AG04450 (cell line): ENCODE results near the gene MPHOSPH10. TPM values are rescaled to one million over a fixed set of nuclear protein-coding genes. Genes with fewer than 3 reads are reported as not detected.
"Not testable (repeated sequence)": the region's sequence is repeated elsewhere in the genome, so short reads cannot be mapped to it uniquely, and the experiment has no call there.

ENCODE experiments used
- CTCF ChIA-PET: fragments of 300-600, 350-600 bp; formaldehyde crosslinking; extraction: SDS; loops from one replicate; lab custom pipeline; 2022; ENCODE audit warnings: antibody characterized with exemption, inconsistent platforms; lab: Charles Lee
- POLR2A ChIA-PET: fragments of 350-600 bp; formaldehyde crosslinking; extraction: SDS; loops from one replicate; lab custom pipeline; 2021; ENCODE audit warnings: antibody characterized with exemption, inconsistent platforms; lab: Yijun Ruan, JAX
- DNase-seq: peaks from one replicate; pipeline ENCODE4 v3.0.0-alpha.2; 2011; ENCODE audit warnings: low read depth, low spot score
- H3K27ac ChIP-seq: one replicate; pipeline ENCODE4 v1.5.1; 2012; ENCODE audit warnings: low read depth, low read length, control low read depth
- H3K27me3 ChIP-seq: one replicate; pipeline ENCODE4 v1.6.0; 2012; ENCODE audit warnings: low read length; ENCODE audit not compliant: control insufficient read depth, insufficient read depth
- H3K4me3 ChIP-seq: 2 replicates; pipeline ENCODE4 v1.5.1; 2011; ENCODE audit warnings: mild to moderate bottlenecking, low read depth, low read length, control low read depth
- H3K9me3 ChIP-seq: 2 replicates; pipeline ENCODE4 v1.5.1; 2012; ENCODE audit warnings: low read length; ENCODE audit not compliant: control insufficient read depth, insufficient read depth
- CTCF ChIP-seq: IDR thresholded peaks from 2 replicates; pipeline ENCODE4 v1.5.1; 2011; ENCODE audit warnings: low read depth, low read length, control low read depth, inconsistent platforms
- polyA plus RNA-seq: library from polyadenylated mRNA; depleted of rRNA; stranded (reverse); fragments of >200 nt; gene quantifications from 2 replicates; pipeline ENCODE4 v1.2.3, GENCODE V29; 2011

The MPHOSPH10 gene
- polyA plus RNA-seq, 1 experiment, result 23.3 TPM

- H3K27ac ChIP-seq, DNase-seq, H3K27me3 ChIP-seq, CTCF ChIA-PET, H3K4me3 ChIP-seq, H3K9me3 ChIP-seq: not testable (repeated sequence)
- POLR2A ChIA-PET, result interaction anchor here (1.8 kb wide), 1 partner anchor 24 kb away, joined by 4 read pairs; the partner anchor contains the start of gene NAGK
Measured at GRCh38 chr2:71092491-71093260, 37.8 kb upstream of the MPHOSPH10 start.

- Histone ChIP-seq H3K27ac (no peak overlapping the region), H3K4me3 (no peak overlapping the region), H3K9me3 (peaks cover 12% of the 10 kb centered on the region), H3K27me3 (no peaks in the 10 kb centered on the region)
- TF ChIP-seq CTCF, result peak; percentile 82
- CTCF ChIA-PET, result interaction anchor here (0.6 to 3.1 kb wide), 25 partner anchors 9 to 446 kb away, joined by 3 to 41 read pairs (median 6); partner anchors contain the start of genes MCEE, MPHOSPH10, NAGK and ZNF638
- POLR2A ChIA-PET, result interaction anchor here (2.2 kb wide), 1 partner anchor 32 kb away, joined by 9 read pairs; the partner anchor contains the start of gene NAGK
- peak; percentile 30 for DNase-seq
Measured at GRCh38 chr2:71100195-71100964, 30.1 kb upstream of the MPHOSPH10 start.

- Histone ChIP-seq H3K27me3 (no peaks in the 10 kb centered on the region), H3K9me3 (peaks cover 14% of the 10 kb centered on the region), H3K4me3 (no peak overlapping the region), H3K27ac (peak overlapping the region; percentile 57)
- peak; percentile 73 for DNase-seq
- POLR2A ChIA-PET, result interaction anchor here (1.4 to 2.2 kb wide), 3 partner anchors 28 to 34 kb away, joined by 4 to 9 read pairs (median 4); partner anchors contain the start of genes MCEE and NAGK
- CTCF ChIA-PET, result interaction anchor here (0.8 to 2.5 kb wide), 5 partner anchors 27 to 445 kb away, joined by 3 to 20 read pairs (median 6); partner anchors contain the start of gene NAGK
- TF ChIP-seq CTCF, result no peak
Measured at GRCh38 chr2:71101656-71102055, 28.8 kb upstream of the MPHOSPH10 start.

DNA sequence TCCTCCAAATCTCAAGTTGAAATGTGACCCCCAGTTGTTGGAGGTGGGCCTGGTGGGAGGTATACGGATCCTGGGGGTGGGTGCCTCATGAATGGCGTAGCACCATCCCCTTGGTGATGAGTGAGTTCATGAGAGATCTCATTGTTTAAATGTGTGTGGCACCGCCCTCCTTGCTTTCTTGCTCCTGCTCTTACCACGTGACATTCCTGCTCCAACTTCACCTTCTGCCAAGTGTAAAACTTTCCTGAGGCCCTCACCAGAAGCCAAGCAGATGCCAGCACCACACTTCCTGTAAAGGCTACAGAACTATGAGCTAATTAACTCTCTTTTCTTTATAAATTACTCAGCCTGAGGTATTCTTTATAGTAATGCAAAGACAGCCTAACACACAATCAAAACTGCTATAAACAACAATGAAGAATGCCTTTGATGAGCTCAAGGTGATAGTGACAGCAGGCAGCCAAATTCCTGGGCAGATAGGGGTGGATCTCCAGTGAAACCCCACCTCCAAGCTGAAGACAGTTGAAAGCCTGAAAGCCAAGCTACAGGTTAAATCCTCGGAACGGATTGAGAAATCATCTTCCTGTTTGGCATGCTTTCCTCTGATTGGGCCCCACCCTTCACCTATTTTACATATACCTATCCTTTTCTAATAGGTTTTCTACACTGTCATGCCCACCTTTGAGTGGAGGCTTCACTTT lies 27.3 kb upstream of the MPHOSPH10 start:
- no peak for DNase-seq
- Histone ChIP-seq H3K27me3 (no peaks in the 10 kb centered on the region), H3K27ac (no peak overlapping the region), H3K4me3 (no peak overlapping the region), H3K9me3 (peaks cover 14% of the 10 kb centered on the region)
- CTCF ChIA-PET, result interaction anchor here (0.6 kb wide), 1 partner anchor 489 kb away, joined by 3 read pairs; no protein-coding TSS in a partner anchor
- TF ChIP-seq CTCF, result no peak
- POLR2A ChIA-PET, result interaction anchor here (0.6 kb wide), 1 partner anchor 1099 kb away, joined by 8 read pairs; no protein-coding TSS in a partner anchor

DNA sequence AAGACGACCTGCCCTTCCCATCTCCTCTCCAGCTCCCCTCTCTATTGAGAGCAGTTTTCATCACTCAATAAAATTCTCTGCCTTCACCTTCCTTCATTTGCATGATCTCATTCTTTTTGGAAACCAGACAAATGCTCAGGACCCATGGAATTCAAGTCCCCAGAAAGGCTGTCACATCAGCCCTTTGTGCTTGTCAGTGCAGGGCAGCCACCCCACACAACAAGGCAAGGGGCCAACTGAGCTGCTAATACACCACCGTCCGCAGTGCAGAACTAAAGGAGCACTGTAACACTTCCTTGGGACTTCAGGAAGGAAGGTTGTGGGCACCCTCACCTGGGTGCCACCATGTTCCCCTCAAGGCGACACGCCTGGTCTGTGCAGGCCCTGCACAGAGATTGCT lies 26.6 kb upstream of the MPHOSPH10 start:
- CTCF ChIA-PET, result no interaction called here

DNA sequence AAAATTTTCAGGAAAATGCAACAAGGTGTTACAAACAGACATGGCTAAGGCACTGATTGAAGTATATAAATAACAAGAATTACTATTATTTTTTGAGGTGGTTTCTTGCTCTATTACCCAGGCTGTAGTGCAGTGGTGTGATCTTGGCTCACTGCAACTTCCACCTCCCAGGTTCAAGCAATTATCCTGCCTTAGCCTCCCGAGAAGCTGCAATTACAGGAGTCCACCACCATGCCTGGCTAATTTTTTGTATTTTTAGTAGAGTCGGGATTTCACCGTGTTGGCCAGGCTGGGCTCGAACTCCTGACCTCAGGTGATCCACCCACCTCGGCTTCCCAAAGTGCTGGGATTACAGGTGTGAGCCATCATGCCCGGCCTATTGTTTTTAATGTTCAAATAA lies 24.0 kb upstream of the MPHOSPH10 start:
- H3K9me3 ChIP-seq, result peaks cover 14% of the 10 kb centered on the region
- CTCF ChIA-PET, result interaction anchor here (0.6 kb wide), 1 partner anchor 225 kb away, joined by 5 read pairs; the partner anchor contains the start of gene ZNF638
- H3K27ac ChIP-seq, H3K27me3 ChIP-seq, POLR2A ChIA-PET, DNase-seq, H3K4me3 ChIP-seq: not testable (repeated sequence)

More for the DNA sequence above, 26.6 kb upstream of the MPHOSPH10 start:
- no peak overlapping the region for H3K27ac ChIP-seq
- H3K9me3 ChIP-seq, result peaks cover 14% of the 10 kb centered on the region
- POLR2A ChIA-PET, result no interaction called here
- no peak overlapping the region for H3K4me3 ChIP-seq
- H3K27me3 ChIP-seq, result no peaks in the 10 kb centered on the region
- TF ChIP-seq CTCF, result no peak
- no peak for DNase-seq
